ENCODE data around the gene SPSB3.

DNA sequence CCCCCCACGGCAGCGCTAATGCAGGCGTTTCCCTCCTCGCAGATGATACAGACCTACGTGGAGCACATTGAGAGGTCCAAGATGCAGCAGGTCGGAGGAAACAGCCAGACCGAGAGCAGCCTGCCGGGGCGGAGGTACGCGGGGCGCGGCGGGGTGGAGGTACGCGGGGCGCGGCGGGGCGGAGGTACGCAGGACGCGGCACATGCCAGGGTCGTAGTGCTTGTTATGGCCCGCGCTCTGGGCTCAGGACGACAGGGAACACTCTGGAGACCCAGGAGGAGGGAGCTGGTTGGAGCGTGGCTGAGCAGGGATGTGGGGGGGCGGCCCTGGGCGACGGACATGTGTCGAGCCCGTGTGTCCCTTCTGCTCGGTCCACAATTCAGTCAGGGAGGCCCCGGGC, 52.9 kb downstream of the SPSB3 start:
- TF ChIP-seq, protein P1, sequence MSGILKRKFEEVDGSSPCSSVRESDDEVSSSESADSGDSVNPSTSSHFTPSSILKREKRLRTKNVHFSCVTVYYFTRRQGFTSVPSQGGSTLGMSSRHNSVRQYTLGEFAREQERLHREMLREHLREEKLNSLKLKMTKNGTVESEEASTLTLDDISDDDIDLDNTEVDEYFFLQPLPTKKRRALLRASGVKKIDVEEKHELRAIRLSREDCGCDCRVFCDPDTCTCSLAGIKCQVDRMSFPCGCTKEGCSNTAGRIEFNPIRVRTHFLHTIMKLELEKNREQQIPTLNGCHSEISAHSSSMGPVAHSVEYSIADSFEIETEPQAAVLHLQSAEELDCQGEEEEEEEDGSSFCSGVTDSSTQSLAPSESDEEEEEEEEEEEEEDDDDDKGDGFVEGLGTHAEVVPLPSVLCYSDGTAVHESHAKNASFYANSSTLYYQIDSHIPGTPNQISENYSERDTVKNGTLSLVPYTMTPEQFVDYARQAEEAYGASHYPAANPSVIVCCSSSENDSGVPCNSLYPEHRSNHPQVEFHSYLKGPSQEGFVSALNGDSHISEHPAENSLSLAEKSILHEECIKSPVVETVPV (CRISPR knock-in tag; IDR thresholded peaks at IDR 0.05): no peak
- no peak for TF ChIP-seq ARNTL (CRISPR knock-in tag; IDR thresholded peaks at IDR 0.05; ENCODE audit: borderline replicate concordance, low read depth)
- TF ChIP-seq, protein P2, sequence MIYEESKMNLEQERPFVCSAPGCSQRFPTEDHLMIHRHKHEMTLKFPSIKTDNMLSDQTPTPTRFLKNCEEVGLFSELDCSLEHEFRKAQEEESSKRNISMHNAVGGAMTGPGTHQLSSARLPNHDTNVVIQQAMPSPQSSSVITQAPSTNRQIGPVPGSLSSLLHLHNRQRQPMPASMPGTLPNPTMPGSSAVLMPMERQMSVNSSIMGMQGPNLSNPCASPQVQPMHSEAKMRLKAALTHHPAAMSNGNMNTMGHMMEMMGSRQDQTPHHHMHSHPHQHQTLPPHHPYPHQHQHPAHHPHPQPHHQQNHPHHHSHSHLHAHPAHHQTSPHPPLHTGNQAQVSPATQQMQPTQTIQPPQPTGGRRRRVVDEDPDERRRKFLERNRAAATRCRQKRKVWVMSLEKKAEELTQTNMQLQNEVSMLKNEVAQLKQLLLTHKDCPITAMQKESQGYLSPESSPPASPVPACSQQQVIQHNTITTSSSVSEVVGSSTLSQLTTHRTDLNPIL (CRISPR knock-in tag; IDR thresholded peaks at IDR 0.05; ENCODE audit: low read depth): no peak
- no peak for TF ChIP-seq ZFP30 (CRISPR knock-in tag; IDR thresholded peaks at IDR 0.05)
- TF ChIP-seq ISL1 (CRISPR knock-in tag; IDR thresholded peaks at IDR 0.05): no peak
- TF ChIP-seq, protein P3, sequence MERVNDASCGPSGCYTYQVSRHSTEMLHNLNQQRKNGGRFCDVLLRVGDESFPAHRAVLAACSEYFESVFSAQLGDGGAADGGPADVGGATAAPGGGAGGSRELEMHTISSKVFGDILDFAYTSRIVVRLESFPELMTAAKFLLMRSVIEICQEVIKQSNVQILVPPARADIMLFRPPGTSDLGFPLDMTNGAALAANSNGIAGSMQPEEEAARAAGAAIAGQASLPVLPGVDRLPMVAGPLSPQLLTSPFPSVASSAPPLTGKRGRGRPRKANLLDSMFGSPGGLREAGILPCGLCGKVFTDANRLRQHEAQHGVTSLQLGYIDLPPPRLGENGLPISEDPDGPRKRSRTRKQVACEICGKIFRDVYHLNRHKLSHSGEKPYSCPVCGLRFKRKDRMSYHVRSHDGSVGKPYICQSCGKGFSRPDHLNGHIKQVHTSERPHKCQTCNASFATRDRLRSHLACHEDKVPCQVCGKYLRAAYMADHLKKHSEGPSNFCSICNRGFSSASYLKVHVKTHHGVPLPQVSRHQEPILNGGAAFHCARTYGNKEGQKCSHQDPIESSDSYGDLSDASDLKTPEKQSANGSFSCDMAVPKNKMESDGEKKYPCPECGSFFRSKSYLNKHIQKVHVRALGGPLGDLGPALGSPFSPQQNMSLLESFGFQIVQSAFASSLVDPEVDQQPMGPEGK (CRISPR knock-in tag; IDR thresholded peaks at IDR 0.05; ENCODE audit: borderline replicate concordance): no peak
- no peak for TF ChIP-seq ZFP3 (CRISPR knock-in tag; IDR thresholded peaks at IDR 0.05)
- no peak for TF ChIP-seq RARB (CRISPR knock-in tag; IDR thresholded peaks at IDR 0.05)

All from SK-N-SH treated with all-trans-retinoic acid at 6 μM for 48 hours (cell line).